Stimulated activated naive CD4-positive, alpha-beta T cell treated with Interleukin-2 at 50 U/mL for 16 hours (primary cell): ENCODE results near the gene TMA7B.
"Not testable (repeated sequence)": the region's sequence is repeated elsewhere in the genome, so short reads cannot be mapped to it uniquely, and the experiment has no call there.

Source experiments
- DNase-seq: peaks from one replicate; lab custom pipeline; 2025; lab: John Stamatoyannopoulos, UW

TMA7B gene

GRCh38 chr22:39984746-39985145 lies 24.5 kb downstream of the TMA7B start:
- no peak for DNase-seq

GRCh38 chr22:39985383-39986035 lies 25.3 kb downstream of the TMA7B start:
- DNase-seq = no peak

- no peak for DNase-seq
These were observed 28.4 kb downstream of the TMA7B start for GRCh38 chr22:39988386-39989114.

- DNase-seq = no peak
These were observed 29.4 kb downstream of the TMA7B start for GRCh38 chr22:39989633-39990032.

DNA sequence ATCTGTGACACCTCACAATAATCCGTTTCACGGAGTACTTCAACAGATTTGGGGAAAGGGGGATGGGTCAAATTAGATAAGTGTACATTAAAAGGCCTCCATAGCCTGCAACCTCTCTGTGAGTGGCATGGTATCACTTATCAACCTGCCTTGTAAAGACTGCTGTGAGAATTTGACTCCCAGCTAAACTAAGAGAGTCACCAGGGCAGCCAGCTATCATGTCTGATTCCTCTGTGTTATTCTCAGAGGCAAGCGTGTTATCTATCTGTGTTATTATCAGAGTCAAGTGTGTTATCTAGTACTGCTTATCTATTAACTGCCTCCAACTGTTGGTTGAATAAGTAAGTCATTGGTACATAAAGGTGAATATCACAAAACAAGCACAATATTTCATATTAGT lies 30.5 kb downstream of the TMA7B start:
- no peak for DNase-seq

DNA sequence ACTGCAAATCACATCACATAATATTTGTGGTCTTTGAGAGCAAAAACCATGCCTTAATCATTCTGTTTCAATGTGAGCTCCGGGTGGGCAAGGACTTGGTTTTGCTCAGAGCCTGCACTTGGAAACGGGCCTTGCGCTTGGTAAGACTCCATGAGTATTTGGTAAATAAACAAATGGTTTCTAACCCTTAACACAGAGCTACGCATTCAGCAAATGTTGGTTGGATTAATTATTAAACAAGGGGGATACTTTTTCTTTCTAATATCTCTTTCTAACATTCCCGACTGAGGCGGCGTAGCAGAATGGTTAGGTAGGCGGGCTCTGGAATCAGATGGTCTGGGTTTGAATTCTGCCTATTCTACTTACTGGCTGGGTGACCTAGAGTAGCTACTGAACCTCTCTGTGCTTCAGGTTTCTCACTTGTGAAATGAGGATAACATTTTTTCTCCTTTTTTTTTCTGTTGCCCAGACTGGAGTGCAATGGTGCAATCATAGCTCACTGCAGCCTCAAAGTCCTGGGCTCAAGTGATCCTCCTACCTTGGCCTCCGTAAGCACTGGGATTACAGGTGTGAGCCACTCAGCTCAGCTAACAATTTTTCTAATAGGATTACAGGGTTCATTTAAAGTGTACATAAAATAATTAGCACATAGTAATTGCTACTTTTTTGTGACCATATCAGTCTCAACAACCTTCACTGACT lies 31.1 kb downstream of the TMA7B start:
- DNase-seq = no peak

DNA sequence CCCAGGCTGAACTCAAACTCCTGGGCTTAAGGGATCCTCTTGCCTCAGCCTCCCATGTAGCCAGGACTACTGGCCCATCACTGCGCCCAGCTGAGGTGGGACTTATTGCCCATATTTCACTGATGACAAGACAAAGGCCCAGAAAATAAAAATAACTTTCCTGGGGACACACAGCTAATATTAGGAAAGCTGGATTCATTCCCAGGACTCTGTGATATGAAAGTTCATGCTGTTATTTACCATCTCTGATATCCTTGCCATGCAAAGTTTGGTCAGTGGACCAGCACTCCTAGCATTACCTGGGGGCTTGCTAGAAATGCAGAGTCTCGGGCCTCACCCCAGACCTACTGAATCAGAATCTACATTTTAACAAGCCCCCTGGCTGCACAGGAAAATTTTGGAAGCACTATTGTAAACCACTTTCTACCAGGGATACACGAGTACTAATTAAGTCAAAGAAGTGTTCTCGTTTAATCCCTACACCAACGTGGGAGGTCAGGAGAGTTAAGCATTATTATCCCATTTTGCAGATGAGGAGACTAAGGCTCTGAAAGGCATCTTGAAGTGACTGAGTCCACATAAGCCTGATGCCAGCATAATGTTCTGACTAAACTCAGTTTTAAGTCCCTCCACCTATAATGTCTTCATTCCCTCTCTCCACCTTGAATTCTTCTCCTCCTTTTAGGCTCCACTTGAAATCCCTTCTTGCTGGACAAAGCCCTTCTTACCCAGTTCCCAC lies 32.1 kb downstream of the TMA7B start:
- no peak for DNase-seq

GRCh38 chr22:39992894-39993293 lies 32.7 kb downstream of the TMA7B start:
- not testable (repeated sequence) for DNase-seq

GRCh38 chr22:39994041-39994565 lies 33.9 kb downstream of the TMA7B start:
- DNase-seq = peak; percentile 15

GRCh38 chr22:39994566-39995392 lies 34.6 kb downstream of the TMA7B start, which contains the start of gene FAM83F:
FAM83F (plus strand) TSS chr22:39994954; CDS start chr22:39995043, 89 bp downstream.
- peak; percentile 9 for DNase-seq

- DNase-seq = no peak
These were observed 35.4 kb downstream of the TMA7B start for GRCh38 chr22:39995393-39996252.

GRCh38 chr22:39996732-39997131 lies 36.5 kb downstream of the TMA7B start:
- no peak for DNase-seq

- DNase-seq = no peak
These were observed 37.2 kb downstream of the TMA7B start for GRCh38 chr22:39997421-39997820.

DNA sequence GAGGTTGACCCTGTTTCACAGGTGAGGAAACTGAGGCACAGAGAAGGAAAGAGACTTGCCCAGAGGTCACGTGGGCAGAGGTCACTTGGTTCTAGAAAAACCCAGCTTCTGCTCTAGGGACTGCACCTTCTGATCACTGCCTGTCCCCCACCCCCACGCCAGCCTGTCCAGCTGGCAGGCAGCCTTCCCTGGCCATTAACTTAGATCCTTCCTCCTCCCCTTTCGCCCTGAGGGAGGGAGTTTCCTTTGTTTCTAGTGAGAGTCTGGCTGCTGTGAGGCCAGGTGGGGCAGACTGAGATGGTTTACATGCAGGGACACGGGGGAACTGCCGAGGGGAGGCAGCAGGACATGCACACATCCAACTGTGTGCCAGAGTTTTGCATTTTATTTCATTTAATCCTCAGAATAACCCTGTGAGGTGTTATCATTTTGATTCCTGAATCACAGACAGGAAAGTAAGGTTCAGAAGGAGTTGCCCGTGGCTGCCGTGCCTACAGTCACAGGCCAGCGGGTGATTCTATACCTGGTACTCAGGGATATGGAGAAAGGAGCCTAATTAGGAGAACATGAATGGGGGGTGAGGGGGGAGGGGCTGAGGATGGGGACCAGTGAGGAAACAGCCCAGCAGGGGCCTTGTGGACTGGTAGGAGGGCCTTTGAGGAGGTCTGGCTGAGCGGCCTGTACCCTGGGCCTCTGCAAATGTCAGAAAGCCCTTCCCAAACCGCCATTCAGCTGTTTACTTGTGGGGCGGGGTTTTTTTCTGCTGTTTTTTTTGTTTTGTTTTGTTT lies 37.9 kb downstream of the TMA7B start:
- no peak for DNase-seq

DNA sequence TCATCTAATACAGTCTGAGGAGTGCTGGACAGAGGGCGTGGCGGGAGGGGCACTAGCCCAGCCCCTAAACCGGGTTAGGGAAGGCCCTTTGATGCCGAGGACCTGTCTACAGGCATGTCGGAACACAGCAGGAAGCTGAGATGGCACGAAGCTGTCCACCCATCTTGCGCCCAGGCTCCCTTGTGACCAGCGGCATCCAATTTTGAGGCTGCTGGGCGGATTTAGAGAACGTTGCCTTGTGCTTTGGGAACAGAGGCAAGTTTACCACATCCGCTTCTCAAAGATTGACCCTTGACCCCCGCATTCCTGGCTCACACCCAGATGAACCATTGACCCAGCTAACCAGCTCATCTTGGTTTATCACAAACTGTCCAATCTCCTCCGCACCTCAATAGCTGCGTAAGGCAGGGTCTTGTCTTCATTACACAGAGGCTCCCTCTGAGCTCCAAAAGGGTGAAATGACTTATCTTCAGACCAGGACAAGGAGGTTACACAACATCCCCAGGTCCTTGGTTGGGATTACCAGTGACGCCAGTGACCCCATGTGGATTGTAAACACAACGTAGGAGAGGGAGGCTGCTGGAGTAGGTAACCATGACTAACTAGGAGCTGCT lies 39.1 kb downstream of the TMA7B start:
- no peak for DNase-seq

- no peak for DNase-seq
These were observed 40.0 kb downstream of the TMA7B start for GRCh38 chr22:40000171-40000570.

GRCh38 chr22:40001106-40001505 lies 40.9 kb downstream of the TMA7B start:
- DNase-seq = no peak

DNA sequence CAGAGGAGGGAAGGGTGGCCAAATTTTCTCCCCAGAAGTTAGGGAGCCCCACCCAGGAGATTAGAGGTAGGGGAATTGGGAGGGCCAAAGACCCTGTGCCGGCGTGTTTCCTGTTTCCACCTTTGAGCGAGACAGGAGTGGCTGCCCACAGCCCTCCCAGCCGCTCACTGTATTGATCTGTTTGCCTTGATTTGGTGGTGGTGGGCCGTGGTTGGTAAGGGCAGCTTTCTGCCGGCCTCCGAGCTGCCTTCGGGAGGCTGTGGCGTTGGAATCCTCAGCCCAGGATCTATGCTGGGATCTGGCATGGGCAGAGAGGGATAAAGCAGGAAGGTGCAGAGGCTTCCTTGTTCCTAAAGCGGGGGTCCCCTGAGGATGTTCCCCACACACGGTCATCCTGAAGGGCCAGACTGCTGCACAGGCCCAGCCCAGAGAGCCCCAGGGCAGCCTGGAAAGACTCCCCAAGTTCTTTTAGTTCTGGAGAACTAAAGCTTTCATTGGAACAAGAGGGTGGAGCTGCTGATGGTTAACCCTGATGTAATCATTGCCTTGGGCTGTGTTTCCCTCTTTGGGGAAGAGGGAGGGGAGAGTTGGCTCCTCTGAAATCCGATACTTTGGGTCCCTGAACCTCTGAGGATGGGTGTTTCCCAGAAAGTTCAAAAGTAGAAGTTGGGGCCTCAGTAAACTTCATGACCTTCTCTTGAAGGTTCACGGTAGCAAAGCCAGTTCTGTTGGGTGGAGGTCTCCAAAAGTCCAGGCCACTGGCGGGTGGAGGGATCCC lies 41.8 kb downstream of the TMA7B start:
- DNase-seq = no peak
